Measurements from ENCODE around the gene UCKL1.
"Not testable (repeated sequence)": the region's sequence is repeated elsewhere in the genome, so short reads cannot be mapped to it uniquely, and the experiment has no call there.

The UCKL1 gene

GRCh38 chr20:63917811-63918210, 38.4 kb downstream of the UCKL1 start:
- DNase-seq (ENCODE audit: low spot score), result no peak

DNA sequence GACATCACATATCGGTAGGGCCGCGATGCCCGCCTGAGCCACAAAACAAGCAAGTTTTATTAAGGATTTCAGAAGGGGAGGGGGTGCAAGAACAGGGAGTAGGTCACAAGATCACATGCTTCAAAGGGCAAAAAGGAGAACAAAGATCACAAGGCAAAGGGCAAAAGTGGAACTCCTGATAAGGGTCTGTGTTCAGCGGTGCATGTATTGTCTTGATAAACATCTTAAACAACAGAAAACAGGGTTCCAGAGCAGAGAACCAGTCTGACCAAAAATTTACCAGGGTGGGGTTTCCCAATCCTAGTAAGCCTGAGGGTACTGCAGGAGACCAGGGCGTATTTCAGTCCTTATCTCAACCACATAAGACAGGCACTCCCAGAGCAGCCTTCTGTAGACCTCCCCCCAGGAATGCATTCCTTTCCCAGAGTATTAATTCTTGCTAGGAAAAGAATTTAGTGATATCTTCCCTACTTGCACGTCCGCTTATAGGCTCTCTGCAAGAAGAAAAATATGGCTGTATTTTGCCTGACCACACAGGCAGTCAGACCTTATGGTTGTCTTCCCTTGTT, 39.8 kb downstream of the UCKL1 start:
- DNase-seq (ENCODE audit: low spot score), result not testable (repeated sequence)

GRCh38 chr20:63915471-63915870, 40.7 kb downstream of the UCKL1 start:
- DNase-seq (ENCODE audit: low spot score), result no peak

GRCh38 chr20:63913768-63914167, 42.4 kb downstream of the UCKL1 start:
- DNase-seq (ENCODE audit: low spot score), result no peak

DNA sequence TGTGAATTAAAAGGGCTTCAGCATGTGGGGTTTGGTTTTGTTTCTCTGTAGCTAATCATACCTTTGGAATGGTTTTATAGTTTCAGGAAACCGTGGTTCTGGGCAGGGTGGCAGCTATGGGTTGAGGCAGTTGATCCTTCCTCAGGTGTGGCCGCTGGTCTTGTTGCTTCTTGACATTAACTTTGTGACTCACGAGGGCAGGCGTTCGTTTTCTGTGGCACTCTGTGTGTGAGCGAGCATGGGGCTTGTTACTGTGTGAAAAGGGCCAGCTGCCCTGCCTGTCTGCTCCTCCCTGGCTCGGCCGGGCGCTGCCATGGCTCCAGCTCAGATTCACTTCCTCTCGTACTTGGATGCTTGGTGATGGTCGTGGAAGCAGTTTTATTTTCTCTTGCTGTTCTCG, 45.0 kb downstream of the UCKL1 start:
- DNase-seq (ENCODE audit: low spot score), result no peak

- DNase-seq (ENCODE audit: low spot score), result no peak
These were observed 48.1 kb downstream of the UCKL1 start for GRCh38 chr20:63908008-63908682.

DNA sequence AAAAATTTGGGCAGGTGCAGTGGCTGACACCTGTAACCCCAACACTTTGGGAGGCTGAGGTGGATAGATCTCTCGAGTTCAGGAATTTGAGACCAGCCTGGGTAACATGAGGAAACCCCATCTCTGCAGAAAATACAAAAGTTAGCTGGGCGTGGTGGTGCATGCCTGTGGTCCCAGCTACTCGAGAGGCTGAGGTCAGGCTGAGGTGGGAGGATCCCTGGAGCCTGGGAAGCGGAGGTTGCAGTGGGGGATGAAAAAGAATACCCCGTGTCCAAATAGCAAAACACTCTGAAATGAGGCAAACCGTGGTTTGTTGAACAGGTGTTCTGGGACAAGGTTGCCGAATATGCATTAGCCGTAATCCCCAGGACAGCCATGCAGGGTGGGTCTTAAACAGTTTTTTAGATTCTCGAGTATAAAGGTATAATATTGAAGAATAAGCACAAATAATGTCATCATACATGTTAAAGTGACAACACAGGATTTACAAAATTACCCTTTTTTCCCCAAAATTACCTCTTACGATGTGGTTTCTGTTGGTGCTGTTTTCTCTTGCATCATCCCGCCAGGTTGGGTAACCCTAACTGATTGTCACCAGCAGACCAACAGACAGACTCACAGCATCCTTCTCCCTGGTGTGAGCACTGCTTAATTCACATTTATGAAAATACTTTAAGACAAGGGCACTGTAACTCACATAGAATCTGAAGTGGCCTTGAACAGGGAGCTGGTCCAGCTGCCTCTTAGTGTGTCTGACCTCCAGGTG, 52.2 kb downstream of the UCKL1 start:
- DNase-seq (ENCODE audit: low spot score), result no peak

- no peak for DNase-seq (ENCODE audit: low spot score)
These were observed 55.8 kb downstream of the UCKL1 start for GRCh38 chr20:63900413-63900812.

DNA sequence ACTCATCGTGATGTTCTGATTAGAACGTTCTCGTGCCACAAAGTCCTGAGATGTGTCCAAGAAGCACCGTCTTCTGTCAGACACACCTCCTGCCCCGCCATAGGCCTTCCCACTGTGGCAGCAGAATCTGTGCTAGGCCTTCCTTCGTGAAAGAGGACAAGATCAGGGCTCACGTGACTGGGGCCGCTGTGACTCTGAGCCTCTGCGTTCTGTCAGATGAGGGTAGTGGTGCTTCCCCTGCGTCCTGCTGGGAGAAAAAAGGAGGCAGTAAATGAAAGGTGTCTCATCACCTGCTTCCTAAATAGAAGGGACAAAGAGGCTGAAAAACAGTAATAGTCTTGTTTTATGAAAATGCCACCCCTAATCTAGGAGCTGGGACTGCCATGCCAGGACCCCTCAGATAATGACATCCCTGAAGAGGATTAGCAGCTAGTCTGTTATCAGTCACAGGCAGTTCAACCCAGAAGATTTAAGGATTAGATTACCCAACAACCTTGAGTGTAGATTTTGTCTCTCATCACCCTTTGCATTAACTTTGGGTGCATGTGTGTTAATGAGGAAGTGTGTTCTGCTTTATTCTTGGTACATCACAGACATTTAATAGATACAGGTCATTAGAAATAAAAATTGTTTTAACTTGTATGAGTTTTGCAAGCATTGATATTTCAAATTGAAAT, 57.2 kb downstream of the UCKL1 start:
- no peak for DNase-seq (ENCODE audit: low spot score)

GRCh38 chr20:63897978-63898561, 58.1 kb downstream of the UCKL1 start:
- no peak for DNase-seq (ENCODE audit: low spot score)

DNA sequence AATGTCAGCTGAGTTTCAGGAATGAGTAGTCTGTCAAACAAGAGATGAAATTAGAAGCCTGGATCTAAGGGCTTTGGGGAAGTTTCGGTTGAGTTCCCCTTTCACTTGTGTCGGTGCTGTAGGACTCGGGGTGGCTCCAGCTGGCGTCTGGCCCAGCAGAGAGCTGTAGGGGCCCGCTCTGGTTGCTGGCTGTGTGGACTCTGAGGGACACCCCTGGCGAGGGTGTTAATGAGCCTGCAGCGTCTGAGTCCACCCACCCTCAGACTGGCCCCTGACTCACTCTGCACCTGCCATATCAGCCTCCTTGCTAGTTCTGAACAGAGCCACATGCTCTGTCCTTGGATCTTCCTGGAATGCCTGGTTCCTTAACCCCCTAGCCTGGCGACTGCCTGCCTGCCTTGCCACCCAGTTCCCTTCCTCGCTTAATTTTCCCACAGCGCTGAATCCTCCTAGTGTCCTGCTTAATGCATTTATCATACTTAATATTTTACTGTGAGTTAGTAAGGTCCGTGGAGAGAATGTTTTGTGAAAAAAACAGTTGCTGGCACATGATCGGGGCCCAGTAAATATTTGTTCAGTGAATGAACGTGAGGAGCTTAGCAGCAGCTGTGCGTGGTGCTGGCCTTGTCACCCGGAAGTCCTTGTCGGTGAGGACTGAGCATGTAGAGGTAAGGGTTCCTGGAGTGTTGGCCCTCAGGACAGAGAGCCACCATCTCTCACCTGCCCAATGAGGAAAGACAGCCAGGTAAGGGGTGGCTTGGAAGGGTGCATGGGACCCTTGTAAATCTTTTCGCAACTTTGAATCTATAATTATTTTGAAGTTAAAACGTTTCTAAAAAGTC, 59.7 kb downstream of the UCKL1 start:
- peak; percentile 28 for DNase-seq (ENCODE audit: low spot score)

- peak; percentile 50 for DNase-seq (ENCODE audit: low spot score)
These were observed 60.3 kb downstream of the UCKL1 start for GRCh38 chr20:63895952-63896263.

- DNase-seq (ENCODE audit: low spot score), result no peak
These were observed 60.8 kb downstream of the UCKL1 start for GRCh38 chr20:63895202-63895951.

- peak; percentile 96 for DNase-seq (ENCODE audit: low spot score)
These were observed 61.6 kb downstream of the UCKL1 start, which contains the start of gene DNAJC5 for GRCh38 chr20:63894358-63895201. Gene DNAJC5, plus strand, starts transcription at chr20:63895126. Its CDS starts 33,220 bp downstream, at chr20:63928346.

- DNase-seq (ENCODE audit: low spot score), result no peak
These were observed 62.2 kb downstream of the UCKL1 start for GRCh38 chr20:63893999-63894357.

- DNase-seq (ENCODE audit: low spot score), result no peak
These were observed 63.8 kb downstream of the UCKL1 start for GRCh38 chr20:63892402-63892801.

- DNase-seq (ENCODE audit: low spot score), result no peak
These were observed 64.9 kb downstream of the UCKL1 start for GRCh38 chr20:63891061-63892002.

DNA sequence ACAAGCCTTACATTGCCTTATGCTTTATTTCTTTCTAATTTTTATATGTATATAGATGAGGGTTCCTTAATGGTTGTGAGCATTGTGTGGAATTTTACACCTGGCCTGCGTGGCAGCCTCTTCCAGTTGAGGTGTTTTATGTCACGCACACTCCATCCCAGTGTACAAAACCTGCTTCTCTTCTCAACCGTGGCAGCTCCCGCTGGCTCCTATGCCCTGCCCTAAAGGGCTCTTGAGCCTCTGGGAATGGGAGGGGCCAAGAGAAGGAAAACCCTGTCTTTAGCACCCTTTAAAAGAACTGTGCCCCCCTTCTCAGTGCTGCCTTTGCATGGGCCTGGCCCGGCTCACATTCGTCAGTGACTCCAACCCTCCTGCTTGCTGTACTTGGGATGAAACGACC, 65.6 kb downstream of the UCKL1 start:
- no peak for DNase-seq (ENCODE audit: low spot score)

DNA sequence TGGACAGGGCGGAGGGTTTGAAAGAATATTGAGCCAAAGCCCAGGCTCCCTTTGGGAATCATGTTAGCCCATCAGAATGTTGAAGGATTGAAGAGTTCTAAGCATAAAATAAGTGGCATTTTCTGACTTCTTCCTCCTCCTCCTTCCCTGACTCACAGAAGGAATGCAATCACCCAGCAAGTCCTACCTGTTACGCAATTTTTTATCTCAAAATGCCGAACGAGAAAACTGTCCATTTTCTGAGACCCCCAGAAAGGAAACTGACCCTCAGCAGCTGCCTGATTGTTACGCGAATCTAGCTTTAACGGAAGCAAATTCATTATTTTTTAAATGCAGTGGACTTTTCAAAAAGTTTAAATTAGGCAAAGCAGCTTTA, 66.0 kb downstream of the UCKL1 start:
- DNase-seq (ENCODE audit: low spot score), result no peak
